ENCODE measurements around the gene BPIFB3.

DNA sequence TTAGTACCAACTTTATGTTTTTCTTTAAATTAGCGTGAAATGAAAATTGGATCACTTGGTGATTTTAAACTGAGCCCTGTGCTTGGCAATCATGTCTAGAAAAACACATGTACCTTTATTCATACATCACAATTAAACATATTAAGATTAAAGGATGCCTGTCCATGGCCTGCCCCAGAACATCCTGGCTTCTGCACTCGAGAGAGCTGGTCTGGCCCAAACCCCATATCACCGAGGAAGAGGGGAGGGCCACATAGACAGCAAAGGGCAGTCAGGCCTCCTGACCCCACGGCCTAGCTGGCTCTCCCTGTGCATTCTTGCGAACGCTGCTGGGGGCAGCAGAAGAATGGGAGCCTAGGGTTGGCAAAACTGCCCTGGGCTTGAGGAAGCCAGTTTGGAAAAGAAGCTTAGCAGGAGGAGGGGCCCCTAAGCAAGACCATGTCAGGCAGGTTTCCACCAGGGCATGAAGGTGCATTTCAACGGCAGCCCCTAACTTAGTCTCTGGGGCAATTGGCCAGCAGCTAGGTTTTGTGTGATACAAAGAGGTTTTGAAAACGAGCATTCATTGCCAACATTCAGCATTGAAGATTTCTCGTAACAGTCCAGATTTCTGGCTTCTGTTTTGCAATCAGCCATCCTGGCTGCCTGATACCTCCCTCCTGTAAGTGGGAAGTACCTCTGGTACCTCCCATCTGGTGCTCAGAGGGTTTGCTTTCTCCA, 8.6 kb downstream of the BPIFB3 start:
- TF ChIP-seq, protein P1, sequence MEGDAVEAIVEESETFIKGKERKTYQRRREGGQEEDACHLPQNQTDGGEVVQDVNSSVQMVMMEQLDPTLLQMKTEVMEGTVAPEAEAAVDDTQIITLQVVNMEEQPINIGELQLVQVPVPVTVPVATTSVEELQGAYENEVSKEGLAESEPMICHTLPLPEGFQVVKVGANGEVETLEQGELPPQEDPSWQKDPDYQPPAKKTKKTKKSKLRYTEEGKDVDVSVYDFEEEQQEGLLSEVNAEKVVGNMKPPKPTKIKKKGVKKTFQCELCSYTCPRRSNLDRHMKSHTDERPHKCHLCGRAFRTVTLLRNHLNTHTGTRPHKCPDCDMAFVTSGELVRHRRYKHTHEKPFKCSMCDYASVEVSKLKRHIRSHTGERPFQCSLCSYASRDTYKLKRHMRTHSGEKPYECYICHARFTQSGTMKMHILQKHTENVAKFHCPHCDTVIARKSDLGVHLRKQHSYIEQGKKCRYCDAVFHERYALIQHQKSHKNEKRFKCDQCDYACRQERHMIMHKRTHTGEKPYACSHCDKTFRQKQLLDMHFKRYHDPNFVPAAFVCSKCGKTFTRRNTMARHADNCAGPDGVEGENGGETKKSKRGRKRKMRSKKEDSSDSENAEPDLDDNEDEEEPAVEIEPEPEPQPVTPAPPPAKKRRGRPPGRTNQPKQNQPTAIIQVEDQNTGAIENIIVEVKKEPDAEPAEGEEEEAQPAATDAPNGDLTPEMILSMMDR (IDR thresholded peaks at IDR 0.05): no peak
- no peak for TF ChIP-seq POLR2A (IDR thresholded peaks at IDR 0.05)
- no peak for TF ChIP-seq POLR2AphosphoS5 (IDR thresholded peaks at IDR 0.05)

All from suprapubic skin (tissue), 4 donors.